NCI-H2227 (cell line): Measurements from ENCODE around the gene LHFPL3.
"Not testable (repeated sequence)": the region's sequence is repeated elsewhere in the genome, so short reads cannot be mapped to it uniquely, and the experiment has no call there.

Experiments used
- DNase-seq: peaks from one replicate; lab custom pipeline; 2025; ENCODE audit not compliant: unreplicated experiment; lab: John Stamatoyannopoulos, UW

LHFPL3 gene

DNA sequence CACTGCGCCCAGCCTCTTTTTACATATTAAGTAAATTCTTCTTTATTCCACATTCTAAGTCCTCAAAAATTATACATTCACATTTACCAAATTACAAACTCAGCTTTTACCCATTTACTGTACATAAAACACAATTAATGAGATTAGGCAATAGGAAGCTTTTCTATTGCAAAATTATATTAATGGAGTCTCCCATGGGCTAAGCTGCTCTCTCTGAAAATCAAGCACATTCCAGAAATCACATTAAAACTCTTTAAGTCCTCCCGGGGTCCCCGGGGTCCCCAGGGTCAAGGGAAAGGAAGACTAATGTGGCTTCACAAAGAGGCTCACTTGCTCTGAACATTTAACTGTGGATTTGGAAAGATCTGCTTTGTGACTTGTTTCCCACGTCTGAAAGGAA lies 558.2 kb downstream of the LHFPL3 start:
- DNase-seq: no peak

GRCh38 chr7:104890216-104890615 lies 561.8 kb downstream of the LHFPL3 start:
- DNase-seq: no peak

- no peak for DNase-seq
These were observed 563.5 kb downstream of the LHFPL3 start for GRCh38 chr7:104891949-104892348.

DNA sequence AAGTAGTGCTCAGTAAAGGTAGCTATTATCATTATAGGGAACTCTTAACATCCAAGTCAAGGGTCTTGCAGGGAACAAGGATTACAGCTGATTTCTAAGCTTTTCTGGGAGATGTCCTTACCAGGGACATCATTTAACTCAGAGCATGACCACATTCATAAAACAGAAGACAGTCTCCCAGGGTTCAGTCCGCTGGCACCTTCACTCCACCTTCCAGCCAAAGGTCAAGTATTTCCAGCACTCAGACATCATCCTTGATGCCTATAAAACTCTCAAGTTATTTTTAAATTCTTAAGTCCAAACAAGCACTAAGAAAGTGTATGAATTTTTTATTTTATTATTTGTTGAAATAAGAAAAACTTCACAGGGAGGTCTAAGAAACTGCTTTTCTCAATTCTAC lies 565.9 kb downstream of the LHFPL3 start:
- peak; percentile 16 for DNase-seq

DNA sequence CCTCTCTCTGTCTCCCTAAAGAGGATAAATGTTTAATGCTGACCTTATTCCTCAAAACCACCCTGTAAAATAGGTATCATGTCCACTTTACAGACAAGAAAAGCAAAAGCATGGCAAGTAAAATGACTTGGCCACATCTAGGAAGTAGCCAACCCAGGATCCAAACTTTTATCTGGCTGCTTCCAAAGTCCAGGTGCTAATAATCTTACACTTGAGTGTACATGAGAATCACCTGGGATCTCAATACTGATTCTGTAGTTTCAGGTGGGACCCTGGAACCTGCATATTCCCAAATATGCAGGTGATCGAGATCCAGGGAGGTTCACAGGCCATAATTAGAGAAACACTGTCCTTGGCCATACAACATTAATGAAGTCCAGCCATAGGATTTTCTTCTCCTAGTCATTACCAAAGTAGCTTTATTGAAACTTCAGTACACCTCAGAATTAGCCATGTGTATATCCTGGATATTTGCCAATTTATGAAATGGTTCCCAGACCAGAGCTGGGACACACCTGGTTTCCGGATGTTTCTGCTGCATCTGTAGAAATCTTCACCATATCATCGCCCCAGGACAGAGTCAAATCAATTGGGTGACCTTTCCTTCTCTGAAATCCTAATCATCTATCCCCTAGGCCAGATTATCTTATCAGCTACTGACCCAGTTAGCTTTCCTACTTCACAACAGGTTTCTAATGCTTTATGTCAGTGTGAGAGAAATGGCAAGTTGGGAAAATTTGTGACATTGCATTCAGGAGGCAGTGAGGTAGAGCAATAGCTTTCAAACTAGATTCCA lies 566.5 kb downstream of the LHFPL3 start:
- DNase-seq: no peak

- DNase-seq: no peak
These were observed 567.3 kb downstream of the LHFPL3 start for GRCh38 chr7:104895522-104896236.

- no peak for DNase-seq
These were observed 570.0 kb downstream of the LHFPL3 start for GRCh38 chr7:104898434-104898833.

- peak; percentile 59 for DNase-seq
These were observed 572.3 kb downstream of the LHFPL3 start for GRCh38 chr7:104900525-104901239.

DNA sequence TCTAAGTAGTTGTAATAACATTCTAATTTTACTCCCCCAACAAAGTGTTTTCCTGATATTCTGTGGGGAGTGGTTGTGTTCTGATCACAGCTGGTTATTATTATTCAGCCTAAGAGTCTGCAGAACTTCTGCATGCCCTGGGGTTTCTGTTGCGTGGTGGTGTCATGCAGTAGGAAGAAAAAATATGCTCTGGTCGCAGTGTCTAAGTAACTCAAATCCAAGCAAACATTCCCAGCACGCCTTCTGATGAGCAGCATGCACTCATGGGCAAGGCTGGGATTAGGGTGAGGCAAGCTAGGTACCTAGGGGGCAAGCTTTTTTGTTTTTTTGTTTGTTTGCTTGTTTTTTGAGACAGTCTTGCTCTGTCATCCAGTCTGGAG lies 572.8 kb downstream of the LHFPL3 start:
- DNase-seq: no peak

DNA sequence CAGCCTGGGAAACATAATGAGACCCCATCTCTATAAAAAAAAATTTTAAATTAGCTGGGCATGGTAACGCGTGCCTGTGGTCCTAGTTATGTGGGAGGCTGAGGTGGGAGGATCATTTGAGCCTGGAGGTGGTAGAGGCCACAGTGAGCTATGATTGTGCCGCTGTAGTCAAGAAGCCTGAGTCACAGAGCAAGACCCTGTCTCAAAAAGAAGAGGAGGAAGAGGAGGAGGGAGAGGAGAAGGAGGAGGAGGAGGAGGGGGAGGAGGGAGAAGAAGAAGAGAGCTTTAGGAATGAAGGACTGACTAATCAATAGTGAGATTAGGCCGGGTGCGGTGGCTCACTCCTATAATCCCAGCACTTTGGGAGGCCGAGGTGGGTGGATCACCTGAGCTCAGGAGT lies 573.8 kb downstream of the LHFPL3 start:
- DNase-seq: no peak

DNA sequence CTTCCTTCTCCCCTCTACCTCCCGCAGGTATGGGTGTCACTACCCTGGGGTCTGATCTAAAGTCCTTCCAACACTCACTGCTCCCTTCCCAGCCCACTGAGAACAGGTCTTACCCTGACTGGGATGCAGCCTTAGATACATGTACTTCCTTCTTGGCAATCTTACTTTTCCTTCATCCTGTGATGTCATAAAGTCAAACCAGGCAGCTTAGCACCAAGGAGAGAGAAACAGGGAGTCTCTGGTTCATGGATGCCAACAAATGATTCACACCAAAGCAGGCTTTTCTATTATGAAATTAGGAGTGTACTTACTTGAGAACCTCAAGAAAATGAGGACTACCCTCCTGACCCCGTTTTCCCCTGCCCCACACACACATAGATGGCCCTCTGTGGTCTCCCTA lies 574.6 kb downstream of the LHFPL3 start:
- DNase-seq: no peak

DNA sequence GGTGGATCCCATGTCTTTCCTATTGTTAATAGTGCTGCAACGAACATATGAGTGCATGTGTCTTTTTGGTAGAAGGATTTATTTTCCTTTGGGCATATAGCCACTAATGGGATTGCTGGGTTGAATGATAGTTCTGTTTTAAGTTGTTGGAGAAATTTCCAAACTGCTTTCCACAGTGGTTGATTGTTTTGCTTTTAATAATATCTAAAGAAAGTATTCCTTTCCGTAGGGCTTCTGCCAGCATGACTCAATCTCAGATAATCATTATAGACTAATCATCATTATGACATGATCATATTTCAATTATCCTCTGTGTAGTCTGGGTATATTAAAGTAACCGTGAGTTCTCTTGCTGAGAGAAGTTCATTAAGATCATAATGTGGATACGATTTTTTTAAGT lies 575.4 kb downstream of the LHFPL3 start:
- no peak for DNase-seq

DNA sequence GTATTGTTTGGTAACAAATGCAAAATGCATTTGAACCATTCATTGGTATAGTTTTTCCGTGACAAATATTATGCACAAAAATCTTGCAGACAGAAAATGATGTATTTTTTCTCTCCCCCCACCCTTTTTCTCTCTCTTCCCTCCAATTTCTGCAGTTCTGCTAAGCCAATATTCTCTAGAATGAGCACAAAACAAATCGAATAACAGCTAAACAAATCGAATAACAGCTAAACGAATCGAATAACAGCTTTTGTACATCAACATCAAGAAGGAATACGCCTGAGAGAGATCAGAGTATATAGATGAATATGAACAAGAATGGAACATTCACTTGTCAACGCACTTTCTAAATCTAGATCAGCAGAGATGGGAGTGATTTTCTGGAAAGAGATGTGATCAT lies 577.6 kb downstream of the LHFPL3 start:
- DNase-seq: no peak

GRCh38 chr7:104906556-104906955 lies 578.2 kb downstream of the LHFPL3 start:
- DNase-seq: no peak

GRCh38 chr7:104908636-104909035 lies 580.2 kb downstream of the LHFPL3 start:
- DNase-seq: no peak

- DNase-seq: no peak
These were observed 580.7 kb downstream of the LHFPL3 start for GRCh38 chr7:104909096-104909495.

DNA sequence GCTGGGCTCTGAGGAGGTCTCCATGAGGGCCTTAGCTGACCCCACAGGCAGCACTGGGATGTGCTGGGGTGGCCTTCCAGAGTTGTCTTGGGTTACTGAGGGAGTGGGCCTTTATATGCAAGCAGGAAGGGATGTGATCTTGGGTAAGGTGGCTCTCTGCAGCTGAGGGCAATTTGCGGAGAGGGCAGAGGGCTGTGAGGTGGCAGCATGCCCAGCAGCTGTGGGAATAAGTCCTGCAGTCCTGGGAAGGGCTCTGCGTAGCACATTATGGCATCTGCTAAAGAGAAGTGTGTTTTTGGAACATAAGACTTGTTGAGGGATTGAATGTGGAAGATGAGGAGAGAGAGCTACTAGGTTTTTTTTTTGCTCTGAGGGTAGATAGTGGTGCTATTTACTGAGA lies 586.0 kb downstream of the LHFPL3 start:
- no peak for DNase-seq

- no peak for DNase-seq
These were observed 593.2 kb downstream of the LHFPL3 start for GRCh38 chr7:104921596-104921995.

GRCh38 chr7:104922182-104923009 lies 594.0 kb downstream of the LHFPL3 start:
- no peak for DNase-seq

- peak; percentile 84 for DNase-seq
These were observed 594.6 kb downstream of the LHFPL3 start for GRCh38 chr7:104923010-104923421.

DNA sequence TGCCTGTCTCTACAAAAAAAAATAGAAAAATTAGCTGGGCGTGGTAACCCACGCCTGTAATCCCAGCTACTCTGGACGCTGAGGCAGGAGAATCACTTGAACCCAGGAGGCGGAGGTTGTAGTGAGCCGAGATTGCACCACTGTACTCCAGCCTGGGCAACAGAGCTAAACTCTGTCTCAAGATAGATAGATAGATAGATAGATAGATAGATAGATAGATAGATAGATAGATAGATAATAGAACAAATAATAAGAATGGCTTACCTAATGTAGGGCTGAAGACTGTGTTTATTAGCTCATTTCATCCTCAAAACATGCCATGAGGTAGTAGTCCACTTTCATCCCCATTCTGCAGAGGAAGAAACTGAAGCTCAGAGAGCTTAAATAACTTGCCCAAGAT lies 597.8 kb downstream of the LHFPL3 start:
- DNase-seq: not testable (repeated sequence)
